Thoracic aorta (tissue), 2 donors: ENCODE data around the gene TOR1AIP2. TPM values are rescaled to one million over a fixed set of nuclear protein-coding genes. Genes with fewer than 3 reads are reported as not detected.

Source experiments
- ATAC-seq: fragments of 150-250 bp; one replicate; pipeline ENCODE4 v1.8.0; 2017; ENCODE audit warnings: low read depth; ENCODE audit not compliant: insufficient number of reproducible peaks, low FRiP score
- DNase-seq: peaks from one replicate; pipeline ENCODE4 v3.0.0-alpha.2; 2020; ENCODE audit warnings: low spot score
- H3K27ac ChIP-seq, 2 donors: fragments of 200-600 bp; sonication (generic); 1 replicate in 1 of 2; 2 replicates in 1 of 2; pipeline ENCODE4 v1.5.1; 2016; ENCODE audit warnings: mild to moderate bottlenecking in 2 of 2, moderate library complexity in 2 of 2
- H3K27me3 ChIP-seq: fragments of 200-600 bp; sonication (generic); replicated peaks from 2 replicates; pipeline ENCODE4 v1.6.0; 2016; ENCODE audit warnings: mild to moderate bottlenecking; ENCODE audit not compliant: insufficient read depth
- H3K36me3 ChIP-seq: fragments of 200-600 bp; sonication (generic); one replicate; pipeline ENCODE4 v1.5.1; 2016
- H3K4me1 ChIP-seq, 2 donors: fragments of 200-600 bp; sonication (generic); 1 replicate in 1 of 2; 2 replicates in 1 of 2; pipeline versions ENCODE4 v1.5.1 to v1.6.0; 2016; ENCODE audit warnings: low read depth in 2 of 2, mild to moderate bottlenecking in 1 of 2; ENCODE audit not compliant: control insufficient read depth in 1 of 2
- H3K4me3 ChIP-seq: fragments of 200-600 bp; sonication (generic); 2 replicates; pipeline ENCODE4 v1.5.1; 2016; ENCODE audit warnings: mild to moderate bottlenecking
- H3K9me3 ChIP-seq: fragments of 200-600 bp; sonication (generic); 2 replicates; pipeline ENCODE4 v1.5.1; 2016
- total RNA-seq, 2 donors: library from RNA; depleted of rRNA; stranded (reverse); fragments of >200 nt; gene quantifications; one replicate each; pipeline versions ENCODE4 v1.1.0 to v1.2.3, GENCODE V29; 2016
- TF ChIP-seq, protein P1 (sequence below): fragments of 200-600 bp; sonication (generic); IDR thresholded peaks from one replicate; pipeline ENCODE4 v1.5.1; 2019; ENCODE audit warnings: antibody characterized with exemption

Gene TOR1AIP2
- total RNA-seq, 2 donors from 2014 or later: 45.9 to 74.1 TPM

DNA sequence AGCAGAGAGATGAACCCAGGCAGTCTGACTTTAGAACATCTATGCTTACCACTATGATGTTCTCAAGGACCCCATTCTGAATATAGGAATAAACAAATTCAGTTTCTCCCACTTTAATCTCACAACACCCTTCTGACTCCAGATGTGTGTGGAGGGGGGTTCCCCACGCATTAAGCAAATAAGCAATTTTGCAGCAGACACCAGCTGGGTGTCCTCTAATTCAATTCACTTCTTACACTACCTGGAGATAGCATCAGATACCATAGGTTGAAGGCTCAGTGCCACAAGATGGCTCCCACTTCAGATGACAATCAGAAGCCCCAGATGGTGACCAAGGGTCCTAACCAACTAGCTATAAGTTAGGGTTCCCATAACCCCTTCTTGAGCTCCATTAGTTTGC lies 46.7 kb upstream of the TOR1AIP2 start:
- Histone ChIP-seq H3K27ac (no peak overlapping the region), H3K4me3 (no peak overlapping the region), H3K27me3 (no peaks in the 10 kb centered on the region), H3K9me3 (no peaks in the 10 kb centered on the region), H3K4me1 (peaks cover 0 to under 1% of the 10 kb centered on the region in 2 donors), H3K36me3 (peaks cover 8% of the 10 kb centered on the region)
- ATAC-seq (no peak), DNase-seq (no peak)
- TF ChIP-seq, protein P1, sequence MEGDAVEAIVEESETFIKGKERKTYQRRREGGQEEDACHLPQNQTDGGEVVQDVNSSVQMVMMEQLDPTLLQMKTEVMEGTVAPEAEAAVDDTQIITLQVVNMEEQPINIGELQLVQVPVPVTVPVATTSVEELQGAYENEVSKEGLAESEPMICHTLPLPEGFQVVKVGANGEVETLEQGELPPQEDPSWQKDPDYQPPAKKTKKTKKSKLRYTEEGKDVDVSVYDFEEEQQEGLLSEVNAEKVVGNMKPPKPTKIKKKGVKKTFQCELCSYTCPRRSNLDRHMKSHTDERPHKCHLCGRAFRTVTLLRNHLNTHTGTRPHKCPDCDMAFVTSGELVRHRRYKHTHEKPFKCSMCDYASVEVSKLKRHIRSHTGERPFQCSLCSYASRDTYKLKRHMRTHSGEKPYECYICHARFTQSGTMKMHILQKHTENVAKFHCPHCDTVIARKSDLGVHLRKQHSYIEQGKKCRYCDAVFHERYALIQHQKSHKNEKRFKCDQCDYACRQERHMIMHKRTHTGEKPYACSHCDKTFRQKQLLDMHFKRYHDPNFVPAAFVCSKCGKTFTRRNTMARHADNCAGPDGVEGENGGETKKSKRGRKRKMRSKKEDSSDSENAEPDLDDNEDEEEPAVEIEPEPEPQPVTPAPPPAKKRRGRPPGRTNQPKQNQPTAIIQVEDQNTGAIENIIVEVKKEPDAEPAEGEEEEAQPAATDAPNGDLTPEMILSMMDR: no peak

DNA sequence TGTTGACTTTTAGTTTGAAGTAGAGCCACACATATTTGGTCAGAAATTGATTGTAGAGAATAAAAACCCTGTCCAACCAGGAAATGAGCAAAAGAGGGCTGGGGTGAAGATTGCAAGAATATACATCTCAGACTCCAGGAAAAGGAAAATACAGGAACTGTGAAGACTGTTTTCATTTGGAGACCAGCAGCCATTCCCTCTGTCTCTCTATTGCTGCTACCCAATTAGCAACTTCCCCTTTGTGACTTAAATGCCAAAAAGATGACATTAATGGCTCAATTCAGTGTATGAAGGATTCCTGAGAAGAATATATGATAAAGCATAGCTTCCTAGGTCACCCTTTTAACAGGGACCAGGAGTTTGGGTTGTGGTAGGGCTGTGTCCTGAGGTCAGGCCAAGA lies 45.4 kb upstream of the TOR1AIP2 start:
- H3K4me1 ChIP-seq: no peaks in the 10 kb centered on the region
- TF ChIP-seq, protein P1: no peak
- H3K36me3 ChIP-seq: peaks cover 21% of the 10 kb centered on the region
- no peaks in the 10 kb centered on the region for H3K27me3 ChIP-seq
- ATAC-seq: no peak
- H3K27ac ChIP-seq: no peak overlapping the region
- H3K4me3 ChIP-seq: no peak overlapping the region
- H3K9me3 ChIP-seq: no peaks in the 10 kb centered on the region
- no peak for DNase-seq

DNA sequence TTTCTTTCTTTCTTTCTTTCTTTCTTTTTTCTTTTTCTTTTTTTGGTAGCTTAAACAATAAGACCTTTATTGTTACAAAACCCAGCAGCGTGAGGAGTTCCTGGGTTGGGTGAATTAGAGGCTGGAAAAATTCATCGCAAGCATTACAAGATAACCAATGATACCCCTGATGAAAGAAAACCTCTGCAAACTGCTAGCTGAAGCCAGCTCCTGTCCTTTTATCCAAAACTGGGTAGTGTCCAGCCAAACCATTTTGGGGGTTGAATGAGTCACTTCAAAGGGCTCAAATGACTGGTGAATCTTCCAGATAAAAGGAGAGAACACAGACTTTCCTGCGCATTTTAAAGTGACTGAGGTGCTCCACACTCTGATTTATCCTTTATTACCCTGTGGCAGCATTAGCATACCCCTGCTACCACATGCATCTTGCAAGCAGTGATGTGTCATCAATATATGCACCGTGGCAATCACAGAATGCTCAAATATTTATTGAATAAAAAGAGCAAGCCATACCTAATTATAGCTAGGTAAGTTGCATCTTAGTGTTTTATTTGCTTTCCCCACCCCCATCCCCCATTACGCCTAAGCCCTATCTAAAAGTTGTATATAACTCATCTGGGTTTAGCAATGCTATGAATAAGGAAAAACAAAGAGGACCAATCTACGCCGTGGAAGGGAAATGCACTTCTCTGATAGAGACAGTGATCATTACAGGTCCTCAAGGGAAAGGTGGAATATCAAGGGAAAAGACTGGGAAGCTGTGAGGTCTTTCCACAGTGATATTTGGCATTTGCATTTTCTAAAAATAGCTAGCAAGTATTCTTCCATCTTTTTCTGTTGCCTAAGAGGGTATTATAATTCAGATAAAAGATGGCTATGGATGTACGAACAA lies 44.6 kb upstream of the TOR1AIP2 start:
- no peak for ATAC-seq
- no peaks in the 10 kb centered on the region for H3K9me3 ChIP-seq
- TF ChIP-seq, protein P1: no peak

DNA sequence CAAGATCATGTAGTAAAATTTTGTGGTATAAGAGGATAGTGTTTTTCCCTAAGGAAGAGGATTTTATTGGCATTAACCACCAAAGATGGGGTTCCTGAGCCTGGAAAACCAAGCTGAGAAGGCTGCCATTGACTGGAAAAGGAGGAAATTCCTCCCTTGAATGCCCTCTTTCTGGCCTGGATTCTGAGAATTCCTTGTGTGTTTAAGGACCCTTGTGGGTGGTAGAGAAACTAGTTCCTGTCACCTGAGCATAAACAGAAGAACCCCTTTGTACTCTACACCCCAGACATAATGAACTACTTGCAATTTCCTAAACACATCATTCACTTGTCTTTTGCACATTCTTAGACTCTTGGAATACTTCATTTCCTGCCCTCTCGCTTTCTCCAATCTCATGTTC lies 43.9 kb upstream of the TOR1AIP2 start:
- DNase-seq (no peak), ATAC-seq (no peak)
- H3K27me3 ChIP-seq: no peaks in the 10 kb centered on the region
- H3K4me1 ChIP-seq: no peaks in the 10 kb centered on the region
- TF ChIP-seq, protein P1: no peak
- H3K4me3 ChIP-seq: no peak overlapping the region
- H3K36me3 ChIP-seq: peaks cover 29% of the 10 kb centered on the region
- no peaks in the 10 kb centered on the region for H3K9me3 ChIP-seq
- H3K27ac ChIP-seq: no peak overlapping the region

More for the DNA sequence above, 44.6 kb upstream of the TOR1AIP2 start:
- no peaks in the 10 kb centered on the region for H3K27me3 ChIP-seq
- H3K4me3 ChIP-seq: no peak overlapping the region
- no peak overlapping the region for H3K27ac ChIP-seq
- DNase-seq: no peak
- H3K36me3 ChIP-seq: peaks cover 29% of the 10 kb centered on the region
- H3K4me1 ChIP-seq: no peaks in the 10 kb centered on the region

DNA sequence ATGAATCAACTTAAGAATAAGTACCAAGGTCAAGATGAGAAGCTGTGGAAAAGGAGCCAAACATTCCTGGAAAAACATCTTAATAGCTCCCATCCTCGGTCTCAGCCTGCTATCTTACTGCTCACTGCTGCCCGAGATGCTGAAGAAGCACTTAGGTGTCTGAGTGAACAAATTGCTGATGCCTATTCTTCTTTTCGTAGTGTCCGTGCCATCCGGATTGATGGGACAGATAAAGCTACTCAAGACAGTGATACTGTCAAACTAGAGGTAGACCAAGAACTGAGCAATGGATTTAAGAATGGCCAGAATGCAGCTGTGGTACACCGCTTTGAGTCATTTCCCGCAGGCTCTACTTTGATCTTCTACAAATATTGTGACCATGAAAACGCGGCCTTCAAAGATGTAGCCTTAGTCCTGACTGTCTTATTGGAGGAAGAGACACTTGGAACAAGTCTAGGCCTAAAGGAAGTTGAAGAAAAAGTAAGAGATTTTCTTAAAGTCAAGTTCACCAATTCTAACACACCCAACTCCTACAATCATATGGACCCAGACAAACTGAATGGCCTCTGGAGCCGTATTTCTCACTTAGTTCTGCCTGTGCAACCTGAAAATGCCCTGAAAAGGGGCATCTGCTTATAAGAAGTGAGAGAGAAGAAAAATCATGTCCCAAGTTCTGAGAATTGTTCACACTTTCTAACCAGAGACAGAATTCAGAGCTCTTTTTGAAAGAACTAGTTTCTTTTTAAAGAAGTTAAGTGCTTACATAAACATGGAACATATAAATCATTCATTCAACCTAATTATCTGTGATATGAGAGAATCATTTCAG lies 40.2 kb upstream of the TOR1AIP2 start:
- ATAC-seq (no peak), DNase-seq (no peak)
- H3K9me3 ChIP-seq: no peaks in the 10 kb centered on the region
- no peaks in the 10 kb centered on the region for H3K4me1 ChIP-seq
- TF ChIP-seq, protein P1: no peak
- H3K4me3 ChIP-seq: no peak overlapping the region
- H3K27ac ChIP-seq: no peak overlapping the region
- no peaks in the 10 kb centered on the region for H3K27me3 ChIP-seq
- peaks cover 29% of the 10 kb centered on the region for H3K36me3 ChIP-seq
